SK-N-SH treated with all-trans-retinoic acid at 6 μM for 48 hours (cell line): Measurements from ENCODE around the gene NEUROG1.

Experiments
- ARNTL ChIP-seq: fragments of 450-650 bp; formaldehyde crosslinking; IDR thresholded peaks from 2 replicates; pipeline ENCODE4 v1.5.0; 2020; ENCODE audit warnings: low read depth, mild to moderate bottlenecking, moderate library complexity, borderline replicate concordance
- CSDC2 ChIP-seq: fragments of 250-450 bp; sonication (Bioruptor Pico); IDR thresholded peaks from 2 replicates; pipeline ENCODE4 v1.5.0; 2020; ENCODE audit warnings: mild to moderate bottlenecking, moderate library complexity
- ESRRG ChIP-seq: fragments of 250-450 bp; sonication (Bioruptor Pico); IDR thresholded peaks from 2 replicates; pipeline ENCODE4 v1.6.1; 2021; ENCODE audit warnings: mild to moderate bottlenecking
- GLIS3 ChIP-seq: fragments of 250-450 bp; sonication (Bioruptor Pico); IDR thresholded peaks from 2 replicates; pipeline ENCODE4 v1.5.0; 2020; ENCODE audit warnings: mild to moderate bottlenecking, moderate library complexity
- TOX ChIP-seq: fragments of 250-450 bp; sonication (Bioruptor Pico); IDR thresholded peaks from 2 replicates; pipeline ENCODE4 v1.8.0; 2021; ENCODE audit warnings: mild to moderate bottlenecking, moderate library complexity, borderline replicate concordance
- TF ChIP-seq, protein P1 (sequence below): fragments of 250-450 bp; sonication (Bioruptor Pico); IDR thresholded peaks from 2 replicates; pipeline ENCODE4 v1.5.1; 2020; ENCODE audit warnings: low read depth, mild to moderate bottlenecking, moderate library complexity
- TF ChIP-seq, protein P2 (sequence below): fragments of 250-450 bp; sonication (Bioruptor Pico); IDR thresholded peaks from 2 replicates; pipeline ENCODE4 v1.8.0; 2020; ENCODE audit warnings: mild to moderate bottlenecking, moderate library complexity, borderline replicate concordance
- TF ChIP-seq, protein P3 (sequence below): fragments of 250-450 bp; sonication (Bioruptor Pico); IDR thresholded peaks from 2 replicates; pipeline ENCODE4 v1.8.0; 2021; ENCODE audit warnings: low read depth, mild to moderate bottlenecking, moderate library complexity, borderline replicate concordance

DNA sequence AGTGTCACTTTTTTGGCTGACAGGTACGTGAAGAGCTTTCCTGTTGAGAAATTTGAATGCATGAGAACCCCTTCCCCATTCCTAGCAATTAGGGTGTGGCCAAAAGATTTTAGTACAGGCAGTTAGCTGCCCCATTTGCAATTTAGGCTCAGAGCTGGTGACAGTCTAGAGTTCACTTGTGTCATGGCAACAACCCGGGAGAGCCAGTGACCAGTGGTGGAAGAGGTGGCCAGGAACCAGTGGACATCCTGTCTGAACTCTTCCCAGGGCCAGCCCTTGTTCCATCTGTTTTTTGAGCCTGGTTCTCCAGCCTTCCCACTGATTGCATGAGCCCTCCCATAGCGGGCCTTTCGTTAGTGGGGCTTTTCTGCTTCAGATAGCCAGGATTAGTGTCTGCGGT is 2.5 kb upstream of the NEUROG1 start:
- TF ChIP-seq, protein P1, sequence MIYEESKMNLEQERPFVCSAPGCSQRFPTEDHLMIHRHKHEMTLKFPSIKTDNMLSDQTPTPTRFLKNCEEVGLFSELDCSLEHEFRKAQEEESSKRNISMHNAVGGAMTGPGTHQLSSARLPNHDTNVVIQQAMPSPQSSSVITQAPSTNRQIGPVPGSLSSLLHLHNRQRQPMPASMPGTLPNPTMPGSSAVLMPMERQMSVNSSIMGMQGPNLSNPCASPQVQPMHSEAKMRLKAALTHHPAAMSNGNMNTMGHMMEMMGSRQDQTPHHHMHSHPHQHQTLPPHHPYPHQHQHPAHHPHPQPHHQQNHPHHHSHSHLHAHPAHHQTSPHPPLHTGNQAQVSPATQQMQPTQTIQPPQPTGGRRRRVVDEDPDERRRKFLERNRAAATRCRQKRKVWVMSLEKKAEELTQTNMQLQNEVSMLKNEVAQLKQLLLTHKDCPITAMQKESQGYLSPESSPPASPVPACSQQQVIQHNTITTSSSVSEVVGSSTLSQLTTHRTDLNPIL (CRISPR knock-in tag) = no peak
- TF ChIP-seq ARNTL (CRISPR knock-in tag) (no peak), TOX (no peak), ESRRG (no peak), GLIS3 (CRISPR knock-in tag) (no peak), CSDC2 (no peak)
- TF ChIP-seq, protein P2, sequence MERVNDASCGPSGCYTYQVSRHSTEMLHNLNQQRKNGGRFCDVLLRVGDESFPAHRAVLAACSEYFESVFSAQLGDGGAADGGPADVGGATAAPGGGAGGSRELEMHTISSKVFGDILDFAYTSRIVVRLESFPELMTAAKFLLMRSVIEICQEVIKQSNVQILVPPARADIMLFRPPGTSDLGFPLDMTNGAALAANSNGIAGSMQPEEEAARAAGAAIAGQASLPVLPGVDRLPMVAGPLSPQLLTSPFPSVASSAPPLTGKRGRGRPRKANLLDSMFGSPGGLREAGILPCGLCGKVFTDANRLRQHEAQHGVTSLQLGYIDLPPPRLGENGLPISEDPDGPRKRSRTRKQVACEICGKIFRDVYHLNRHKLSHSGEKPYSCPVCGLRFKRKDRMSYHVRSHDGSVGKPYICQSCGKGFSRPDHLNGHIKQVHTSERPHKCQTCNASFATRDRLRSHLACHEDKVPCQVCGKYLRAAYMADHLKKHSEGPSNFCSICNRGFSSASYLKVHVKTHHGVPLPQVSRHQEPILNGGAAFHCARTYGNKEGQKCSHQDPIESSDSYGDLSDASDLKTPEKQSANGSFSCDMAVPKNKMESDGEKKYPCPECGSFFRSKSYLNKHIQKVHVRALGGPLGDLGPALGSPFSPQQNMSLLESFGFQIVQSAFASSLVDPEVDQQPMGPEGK = no peak
- TF ChIP-seq, protein P3, sequence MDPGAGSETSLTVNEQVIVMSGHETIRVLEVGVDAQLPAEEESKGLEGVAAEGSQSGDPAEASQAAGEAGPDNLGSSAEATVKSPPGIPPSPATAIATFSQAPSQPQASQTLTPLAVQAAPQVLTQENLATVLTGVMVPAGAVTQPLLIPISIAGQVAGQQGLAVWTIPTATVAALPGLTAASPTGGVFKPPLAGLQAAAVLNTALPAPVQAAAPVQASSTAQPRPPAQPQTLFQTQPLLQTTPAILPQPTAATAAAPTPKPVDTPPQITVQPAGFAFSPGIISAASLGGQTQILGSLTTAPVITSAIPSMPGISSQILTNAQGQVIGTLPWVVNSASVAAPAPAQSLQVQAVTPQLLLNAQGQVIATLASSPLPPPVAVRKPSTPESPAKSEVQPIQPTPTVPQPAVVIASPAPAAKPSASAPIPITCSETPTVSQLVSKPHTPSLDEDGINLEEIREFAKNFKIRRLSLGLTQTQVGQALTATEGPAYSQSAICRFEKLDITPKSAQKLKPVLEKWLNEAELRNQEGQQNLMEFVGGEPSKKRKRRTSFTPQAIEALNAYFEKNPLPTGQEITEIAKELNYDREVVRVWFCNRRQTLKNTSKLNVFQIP (CRISPR knock-in tag) = no peak
